ENCODE data around the gene WDR64. TPM values are rescaled to one million over a fixed set of nuclear protein-coding genes. Genes with fewer than 3 reads are reported as not detected.
"Not testable (repeated sequence)": the region's sequence is repeated elsewhere in the genome, so short reads cannot be mapped to it uniquely, and the experiment has no call there.

The WDR64 gene
- total RNA-seq, 2 donors from 2014 or later: 0.12 TPM; not detected in 1

- peaks cover 17% of the 10 kb centered on the region for H3K4me1 Mint-ChIP-seq (ENCODE audit: low read depth)
- no peak overlapping the region for H3K27ac Mint-ChIP-seq
- no peaks in the 10 kb centered on the region for H3K9me3 Mint-ChIP-seq
- H3K4me3 Mint-ChIP-seq: no peak overlapping the region
- no peak for DNase-seq
- no peak for ATAC-seq (replicated peaks in 1 of 2)
- H3K27me3 Mint-ChIP-seq (ENCODE audit: low read depth): no peaks in the 10 kb centered on the region
- H3K36me3 Mint-ChIP-seq (ENCODE audit: insufficient read depth in 2 of 2): peaks cover 0 to 2% of the 10 kb centered on the region in 2 donors
Measured at GRCh38 chr1:241702442-241703373, 50.6 kb downstream of the WDR64 start.

DNA sequence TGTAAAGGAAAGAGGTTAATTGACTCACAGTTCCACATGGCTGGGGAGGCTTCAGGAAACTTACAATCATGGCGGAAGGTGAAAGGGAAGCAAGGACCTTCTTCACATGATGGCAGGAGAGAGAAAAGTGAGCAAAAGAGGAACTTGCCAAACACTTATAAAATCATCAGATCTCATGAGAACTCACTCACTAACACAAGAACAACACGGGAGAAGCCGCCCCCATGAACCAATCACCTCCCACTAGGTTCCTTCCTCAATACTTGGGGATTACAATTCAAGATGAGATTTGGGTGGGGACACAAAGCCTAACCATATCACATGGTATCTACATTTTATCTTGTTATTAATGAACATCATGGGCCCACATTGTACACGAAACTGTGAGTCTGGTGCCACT lies 51.7 kb downstream of the WDR64 start:
- ATAC-seq (replicated peaks in 1 of 2); DNase-seq; H3K9me3 Mint-ChIP-seq; H3K36me3 Mint-ChIP-seq (ENCODE audit: insufficient read depth in 2 of 2); H3K4me3 Mint-ChIP-seq; H3K27me3 Mint-ChIP-seq (ENCODE audit: low read depth); H3K27ac Mint-ChIP-seq: not testable (repeated sequence)
- H3K4me1 Mint-ChIP-seq (ENCODE audit: low read depth): peaks cover 17% of the 10 kb centered on the region

DNA sequence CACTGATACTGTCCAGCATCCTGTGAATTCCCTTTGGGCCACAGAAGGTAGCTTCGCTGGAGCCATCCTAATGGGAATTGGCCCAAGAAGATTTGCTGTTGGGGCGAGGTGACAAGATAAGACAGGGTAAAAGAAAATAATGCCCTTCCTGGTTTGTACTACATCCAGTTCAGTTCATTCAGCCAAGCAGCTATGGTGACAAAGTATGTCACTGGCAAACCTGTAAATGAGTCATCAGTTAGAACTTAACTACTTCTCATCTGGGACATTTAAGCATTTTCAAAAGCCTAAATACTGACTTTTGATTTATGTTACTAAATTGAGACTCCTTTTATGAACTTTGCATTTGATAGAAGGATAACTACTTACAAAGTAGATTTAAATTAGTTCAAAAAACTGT lies 54.2 kb downstream of the WDR64 start:
- Mint-ChIP-seq H3K27me3 (ENCODE audit: low read depth) (peaks cover 6% of the 10 kb centered on the region), H3K9me3 (no peaks in the 10 kb centered on the region), H3K27ac (no peak overlapping the region), H3K36me3 (ENCODE audit: insufficient read depth in 2 of 2) (peaks cover 0 to 2% of the 10 kb centered on the region in 2 donors), H3K4me1 (ENCODE audit: low read depth) (peaks cover 17% of the 10 kb centered on the region), H3K4me3 (no peak overlapping the region)
- DNase-seq (no peak), ATAC-seq (replicated peaks in 1 of 2) (peak; percentile 57 to 68)

GRCh38 chr1:241706967-241707366 lies 54.9 kb downstream of the WDR64 start:
- H3K27ac Mint-ChIP-seq: no peak overlapping the region
- H3K4me1 Mint-ChIP-seq (ENCODE audit: low read depth): peaks cover 17% of the 10 kb centered on the region

GRCh38 chr1:241707442-241707841 lies 55.4 kb downstream of the WDR64 start:
- Mint-ChIP-seq H3K36me3 (ENCODE audit: insufficient read depth in 2 of 2) (peaks cover 0 to 2% of the 10 kb centered on the region in 2 donors), H3K27ac (no peak overlapping the region), H3K4me1 (ENCODE audit: low read depth) (peaks cover 17% of the 10 kb centered on the region), H3K27me3 (ENCODE audit: low read depth) (peaks cover 6% of the 10 kb centered on the region), H3K4me3 (peak overlapping the region in 1 of 2 donors; percentile 15), H3K9me3 (no peaks in the 10 kb centered on the region)
- DNase-seq: peak in 1 of 2 donors; percentile 2
- ATAC-seq (replicated peaks in 1 of 2): peak; percentile 43 to 64

More at GRCh38 chr1:241706967-241707366, 54.9 kb downstream of the WDR64 start:
- no peaks in the 10 kb centered on the region for H3K9me3 Mint-ChIP-seq
- H3K27me3 Mint-ChIP-seq (ENCODE audit: low read depth): peaks cover 6% of the 10 kb centered on the region
- H3K4me3 Mint-ChIP-seq: no peak overlapping the region
- peak; percentile 42 to 51 for ATAC-seq (replicated peaks in 1 of 2)
- H3K36me3 Mint-ChIP-seq (ENCODE audit: insufficient read depth in 2 of 2): peaks cover 0 to 2% of the 10 kb centered on the region in 2 donors
- peak in 1 of 2 donors; percentile 1 for DNase-seq

GRCh38 chr1:241711326-241711725 lies 59.2 kb downstream of the WDR64 start:
- Mint-ChIP-seq H3K36me3 (ENCODE audit: insufficient read depth in 2 of 2) (no peaks in the 10 kb centered on the region), H3K4me3 (no peak overlapping the region), H3K27ac (no peak overlapping the region), H3K4me1 (ENCODE audit: low read depth) (peaks cover 11% of the 10 kb centered on the region), H3K9me3 (no peaks in the 10 kb centered on the region), H3K27me3 (ENCODE audit: low read depth) (peaks cover 33% of the 10 kb centered on the region)
- ATAC-seq (replicated peaks in 1 of 2): no peak
- DNase-seq: no peak

GRCh38 chr1:241713316-241713715 lies 61.2 kb downstream of the WDR64 start:
- Mint-ChIP-seq H3K27ac (no peak overlapping the region), H3K4me1 (ENCODE audit: low read depth) (peaks cover 20% of the 10 kb centered on the region), H3K27me3 (ENCODE audit: low read depth) (peaks cover 39% of the 10 kb centered on the region), H3K9me3 (no peaks in the 10 kb centered on the region), H3K36me3 (ENCODE audit: insufficient read depth in 2 of 2) (no peaks in the 10 kb centered on the region), H3K4me3 (no peak overlapping the region)
- ATAC-seq (replicated peaks in 1 of 2) (no peak), DNase-seq (no peak)

- H3K4me1 Mint-ChIP-seq (ENCODE audit: low read depth): peaks cover 22% of the 10 kb centered on the region
- H3K27me3 Mint-ChIP-seq (ENCODE audit: low read depth): peaks cover 40% of the 10 kb centered on the region
- DNase-seq (no peak), ATAC-seq (replicated peaks in 1 of 2) (no peak)
- no peaks in the 10 kb centered on the region for H3K9me3 Mint-ChIP-seq
- no peaks in the 10 kb centered on the region for H3K36me3 Mint-ChIP-seq (ENCODE audit: insufficient read depth in 2 of 2)
- no peak overlapping the region for H3K27ac Mint-ChIP-seq
- H3K4me3 Mint-ChIP-seq: no peak overlapping the region
Measured at GRCh38 chr1:241714321-241715218, 62.5 kb downstream of the WDR64 start.

- no peak for ATAC-seq (replicated peaks in 1 of 2)
Measured at GRCh38 chr1:241715435-241715834, 63.4 kb downstream of the WDR64 start.

DNA sequence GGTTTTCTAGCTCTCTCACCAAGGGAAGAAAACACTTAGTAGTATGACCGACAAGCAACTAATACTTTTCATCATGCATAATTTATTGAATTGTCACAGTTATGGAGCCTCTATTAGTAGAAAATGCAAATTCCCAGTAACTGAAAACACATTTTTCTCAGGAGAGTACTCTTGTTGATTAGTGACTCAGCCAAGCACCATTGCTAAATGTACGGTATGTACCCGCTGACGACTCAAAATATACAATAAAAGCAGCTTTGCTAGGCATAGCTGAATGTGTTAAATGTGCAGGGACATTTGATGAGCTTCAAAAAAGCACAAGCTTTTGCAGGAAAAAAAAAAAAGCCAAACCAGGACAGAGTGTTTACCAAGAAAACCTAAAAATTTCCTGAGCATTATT lies 63.9 kb downstream of the WDR64 start:
- no peaks in the 10 kb centered on the region for H3K9me3 Mint-ChIP-seq
- peaks cover 46% of the 10 kb centered on the region for H3K27me3 Mint-ChIP-seq (ENCODE audit: low read depth)
- ATAC-seq (replicated peaks in 1 of 2): no peak
- H3K4me1 Mint-ChIP-seq (ENCODE audit: low read depth): peaks cover 22% of the 10 kb centered on the region
- DNase-seq: no peak
- no peaks in the 10 kb centered on the region for H3K36me3 Mint-ChIP-seq (ENCODE audit: insufficient read depth in 2 of 2)
- H3K4me3 Mint-ChIP-seq: no peak overlapping the region
- H3K27ac Mint-ChIP-seq: no peak overlapping the region

More at GRCh38 chr1:241715435-241715834, 63.4 kb downstream of the WDR64 start:
- Mint-ChIP-seq H3K9me3 (no peaks in the 10 kb centered on the region), H3K27me3 (ENCODE audit: low read depth) (peaks cover 46% of the 10 kb centered on the region), H3K4me3 (no peak overlapping the region), H3K27ac (no peak overlapping the region), H3K4me1 (ENCODE audit: low read depth) (peaks cover 22% of the 10 kb centered on the region), H3K36me3 (ENCODE audit: insufficient read depth in 2 of 2) (no peaks in the 10 kb centered on the region)
- no peak for DNase-seq

GRCh38 chr1:241716915-241717656 lies 65.0 kb downstream of the WDR64 start:
- Mint-ChIP-seq H3K27ac (no peak overlapping the region), H3K27me3 (ENCODE audit: low read depth) (peaks cover 46% of the 10 kb centered on the region), H3K4me3 (peak overlapping the region; percentile 16 to 42), H3K4me1 (ENCODE audit: low read depth) (peaks cover 22% of the 10 kb centered on the region), H3K9me3 (no peaks in the 10 kb centered on the region), H3K36me3 (ENCODE audit: insufficient read depth in 2 of 2) (no peaks in the 10 kb centered on the region)
- peak; percentile 93 to 98 for ATAC-seq (replicated peaks in 1 of 2)
- peak; percentile 23 to 42 for DNase-seq

- Mint-ChIP-seq H3K9me3 (no peaks in the 10 kb centered on the region), H3K27ac (no peak overlapping the region), H3K4me1 (ENCODE audit: low read depth) (peaks cover 22% of the 10 kb centered on the region), H3K27me3 (ENCODE audit: low read depth) (peaks cover 45% of the 10 kb centered on the region), H3K36me3 (ENCODE audit: insufficient read depth in 2 of 2) (no peaks in the 10 kb centered on the region), H3K4me3 (peak overlapping the region in 1 of 2 donors; percentile 42)
- DNase-seq (no peak), ATAC-seq (replicated peaks in 1 of 2) (peak; percentile 59 to 71)
Measured at GRCh38 chr1:241717975-241718374, 65.9 kb downstream of the WDR64 start.
